SU-DHL-6 (cell line): ENCODE measurements around the gene ANKH.
"Not testable (repeated sequence)": the region's sequence is repeated elsewhere in the genome, so short reads cannot be mapped to it uniquely, and the experiment has no call there.

Experiments
- H2AFZ ChIP-seq: fragments of 200-600 bp; sonication (generic); 2 replicates; pipeline ENCODE4 v1.6.1; 2014; ENCODE audit warnings: low read depth, mild to moderate bottlenecking, moderate library complexity, mixed read lengths, antibody characterized with exemption, low read length; ENCODE audit not compliant: severe bottlenecking
- H3F3A ChIP-seq: fragments of 200-600 bp; shearing (Covaris generic); 2 replicates; pipeline ENCODE4 v1.6.0; 2016; ENCODE audit warnings: antibody characterized with exemption, mild to moderate bottlenecking; ENCODE audit not compliant: insufficient read depth
- H3K27ac ChIP-seq: fragments of 200-600 bp; sonication (generic); 2 replicates; pipeline ENCODE4 v1.5.1; 2016; ENCODE audit warnings: low read depth, mild to moderate bottlenecking, low read length, moderate library complexity, mixed read lengths
- H3K27me3 ChIP-seq: fragments of 200-600 bp; sonication (generic), shearing (Covaris generic); 2 replicates; pipeline ENCODE4 v1.6.0; 2014; ENCODE audit warnings: mild to moderate bottlenecking, low read length
- H3K36me3 ChIP-seq: fragments of 200-600 bp; sonication (generic); 2 replicates; pipeline ENCODE4 v1.6.1; 2014; ENCODE audit warnings: mild to moderate bottlenecking, low read length, mixed read lengths
- H3K4me2 ChIP-seq: fragments of 300-600, 200-600 bp; shearing (Covaris generic), sonication (generic); 2 replicates; pipeline ENCODE4 v1.6.0; 2014; ENCODE audit warnings: low read length, low read depth, mild to moderate bottlenecking; ENCODE audit not compliant: poor library complexity, severe bottlenecking
- H3K4me3 ChIP-seq: fragments of 200-600 bp; sonication (generic); 2 replicates; pipeline ENCODE4 v1.5.1; 2014; ENCODE audit warnings: antibody characterized with exemption, low read length, mild to moderate bottlenecking, mixed read lengths; ENCODE audit not compliant: insufficient read depth, poor library complexity, severe bottlenecking
- H3K79me2 ChIP-seq: fragments of 200-600 bp; sonication (generic); 2 replicates; pipeline ENCODE4 v1.6.1; 2014; ENCODE audit warnings: mild to moderate bottlenecking, low read length, moderate library complexity; ENCODE audit not compliant: insufficient read depth
- H3K9ac ChIP-seq: fragments of 200-600 bp; sonication (generic); 2 replicates; pipeline ENCODE4 v1.7.0; 2014; ENCODE audit warnings: mild to moderate bottlenecking, low read length
- H3K9me2 ChIP-seq: fragments of 200-600 bp; sonication (generic); replicated peaks from 2 replicates; pipeline ENCODE4 v1.6.1; 2014; ENCODE audit warnings: low read length; ENCODE audit not compliant: insufficient read depth
- H3K9me3 ChIP-seq: fragments of 200-600 bp; sonication (generic); 2 replicates; pipeline ENCODE4 v1.6.1; 2014; ENCODE audit warnings: low read length, mixed read lengths; ENCODE audit not compliant: insufficient read depth
- H4K20me1 ChIP-seq: fragments of 200-600 bp; sonication (generic); 2 replicates; pipeline ENCODE4 v1.6.1; 2014; ENCODE audit warnings: low read depth, mild to moderate bottlenecking, antibody characterized with exemption, low read length, moderate library complexity, mixed read lengths
- EZH2phosphoT487 ChIP-seq: fragments of 200-600 bp; sonication (generic), shearing (Covaris generic); conservative IDR thresholded peaks from 2 replicates; pipeline ENCODE4 v1.6.1; 2018; ENCODE audit warnings: mild to moderate bottlenecking, antibody characterized with exemption, low read length, moderate library complexity, mixed read lengths
- TF ChIP-seq, protein P1 (sequence below): fragments of 200-600 bp; sonication (generic); IDR thresholded peaks from one replicate; pipeline ENCODE4 v1.5.1; 2017; ENCODE audit warnings: antibody characterized with exemption, mild to moderate bottlenecking, low read length, moderate library complexity; ENCODE audit not compliant: insufficient read depth, poor library complexity, severe bottlenecking

ANKH gene

DNA sequence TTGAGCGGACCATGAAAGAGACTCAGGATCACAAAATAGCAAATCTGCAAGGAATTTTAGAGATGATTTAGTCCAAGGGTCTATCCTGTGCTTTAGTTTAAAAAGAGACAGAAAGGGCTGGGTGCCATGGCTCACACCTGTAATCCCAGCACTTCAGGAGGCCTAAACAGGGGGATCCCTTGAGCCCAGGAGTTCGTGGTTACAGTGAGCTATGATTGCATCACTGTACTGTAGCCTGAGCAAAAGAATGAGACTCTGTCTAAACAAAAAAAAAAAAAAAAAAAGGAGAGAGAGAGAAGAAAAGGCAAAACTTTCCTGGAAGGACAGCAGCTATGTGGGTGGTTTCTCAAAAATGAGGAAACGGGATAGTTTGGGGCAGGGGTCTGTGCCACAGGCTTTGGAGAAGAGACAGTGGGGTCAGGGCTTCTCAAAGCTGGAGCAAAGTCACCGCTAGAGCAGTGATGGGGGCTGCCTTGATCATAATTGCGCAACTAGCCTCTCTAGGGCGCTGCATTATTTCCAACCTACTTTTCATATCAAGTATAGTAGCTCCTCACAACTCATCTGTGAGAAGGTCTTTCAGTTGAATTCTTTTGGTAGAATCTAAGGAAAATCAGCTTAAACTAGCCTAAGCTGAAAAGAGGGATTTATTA is 8.5 kb upstream of the ANKH start:
- Histone ChIP-seq H3K4me3 (no peak overlapping the region), H3K9me2 (no peaks in the 10 kb centered on the region), H3K79me2 (no peaks in the 10 kb centered on the region), H3K9me3 (no peaks in the 10 kb centered on the region), H3K36me3 (no peaks in the 10 kb centered on the region), H3F3A (no peaks in the 10 kb centered on the region), H3K27ac (no peak overlapping the region), H4K20me1 (no peaks in the 10 kb centered on the region), H3K27me3 (no peaks in the 10 kb centered on the region), H3K4me2 (no peak overlapping the region), H2AFZ (no peak overlapping the region), H3K9ac (no peak overlapping the region)
- TF ChIP-seq, protein P1, sequence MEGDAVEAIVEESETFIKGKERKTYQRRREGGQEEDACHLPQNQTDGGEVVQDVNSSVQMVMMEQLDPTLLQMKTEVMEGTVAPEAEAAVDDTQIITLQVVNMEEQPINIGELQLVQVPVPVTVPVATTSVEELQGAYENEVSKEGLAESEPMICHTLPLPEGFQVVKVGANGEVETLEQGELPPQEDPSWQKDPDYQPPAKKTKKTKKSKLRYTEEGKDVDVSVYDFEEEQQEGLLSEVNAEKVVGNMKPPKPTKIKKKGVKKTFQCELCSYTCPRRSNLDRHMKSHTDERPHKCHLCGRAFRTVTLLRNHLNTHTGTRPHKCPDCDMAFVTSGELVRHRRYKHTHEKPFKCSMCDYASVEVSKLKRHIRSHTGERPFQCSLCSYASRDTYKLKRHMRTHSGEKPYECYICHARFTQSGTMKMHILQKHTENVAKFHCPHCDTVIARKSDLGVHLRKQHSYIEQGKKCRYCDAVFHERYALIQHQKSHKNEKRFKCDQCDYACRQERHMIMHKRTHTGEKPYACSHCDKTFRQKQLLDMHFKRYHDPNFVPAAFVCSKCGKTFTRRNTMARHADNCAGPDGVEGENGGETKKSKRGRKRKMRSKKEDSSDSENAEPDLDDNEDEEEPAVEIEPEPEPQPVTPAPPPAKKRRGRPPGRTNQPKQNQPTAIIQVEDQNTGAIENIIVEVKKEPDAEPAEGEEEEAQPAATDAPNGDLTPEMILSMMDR, result no peak
- TF ChIP-seq EZH2phosphoT487, result no peak

DNA sequence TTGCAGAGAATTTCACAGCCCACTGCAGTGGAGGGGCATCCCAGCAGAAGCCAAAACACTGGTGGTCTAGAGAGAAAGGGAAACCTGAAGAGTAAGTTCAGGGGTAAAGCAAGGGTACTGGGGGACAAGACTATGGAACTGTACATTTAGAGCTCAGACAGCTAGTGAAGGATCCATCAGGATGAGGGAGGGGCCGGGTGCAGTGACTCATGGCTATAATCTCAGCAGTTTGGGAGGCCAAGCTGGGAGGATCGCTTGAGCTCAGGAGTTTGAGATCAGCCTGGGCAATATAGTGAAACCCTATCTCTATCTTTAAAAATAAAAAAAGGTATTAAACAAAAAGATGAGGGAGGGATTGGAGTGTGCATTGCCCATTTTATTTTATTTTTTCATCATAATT is 7.8 kb upstream of the ANKH start:
- no peaks in the 10 kb centered on the region for H3K36me3 ChIP-seq
- H3K9me2 ChIP-seq, result no peaks in the 10 kb centered on the region
- H3K9ac ChIP-seq, result no peak overlapping the region
- H2AFZ ChIP-seq, result no peak overlapping the region
- H3K27ac ChIP-seq, result no peak overlapping the region
- no peak for TF ChIP-seq EZH2phosphoT487
- TF ChIP-seq, protein P1, result no peak
- no peaks in the 10 kb centered on the region for H3K79me2 ChIP-seq
- no peak overlapping the region for H3K4me2 ChIP-seq
- no peak overlapping the region for H3K4me3 ChIP-seq
- H3K27me3 ChIP-seq, result no peaks in the 10 kb centered on the region
- H3K9me3 ChIP-seq, result no peaks in the 10 kb centered on the region
- no peaks in the 10 kb centered on the region for H4K20me1 ChIP-seq
- H3F3A ChIP-seq, result no peaks in the 10 kb centered on the region

DNA sequence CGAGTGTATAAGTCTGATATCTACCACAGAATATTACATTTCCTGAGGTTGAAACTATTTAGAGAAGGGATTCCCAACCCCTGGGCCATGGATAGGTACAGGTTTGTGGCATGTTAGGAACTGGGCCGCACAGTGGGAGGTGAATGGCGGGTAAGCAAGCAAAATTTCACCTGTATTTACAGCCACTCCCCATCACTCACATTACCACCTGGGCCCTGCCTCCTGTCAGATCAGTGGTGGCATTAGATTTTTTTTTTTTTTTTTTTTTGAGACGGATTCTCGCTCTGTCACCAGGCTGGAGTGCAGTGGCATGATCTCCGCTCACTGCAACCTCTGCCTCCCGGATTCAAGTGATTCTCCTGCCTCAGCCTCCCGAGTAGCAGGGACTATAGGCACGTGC is 6.6 kb upstream of the ANKH start:
- H3K27me3 ChIP-seq, H3K4me3 ChIP-seq, H3K4me2 ChIP-seq, H4K20me1 ChIP-seq, H2AFZ ChIP-seq, H3K9me3 ChIP-seq, H3K36me3 ChIP-seq, H3K27ac ChIP-seq, H3K79me2 ChIP-seq, H3K9me2 ChIP-seq, H3K9ac ChIP-seq, H3F3A ChIP-seq: not testable (repeated sequence)

DNA sequence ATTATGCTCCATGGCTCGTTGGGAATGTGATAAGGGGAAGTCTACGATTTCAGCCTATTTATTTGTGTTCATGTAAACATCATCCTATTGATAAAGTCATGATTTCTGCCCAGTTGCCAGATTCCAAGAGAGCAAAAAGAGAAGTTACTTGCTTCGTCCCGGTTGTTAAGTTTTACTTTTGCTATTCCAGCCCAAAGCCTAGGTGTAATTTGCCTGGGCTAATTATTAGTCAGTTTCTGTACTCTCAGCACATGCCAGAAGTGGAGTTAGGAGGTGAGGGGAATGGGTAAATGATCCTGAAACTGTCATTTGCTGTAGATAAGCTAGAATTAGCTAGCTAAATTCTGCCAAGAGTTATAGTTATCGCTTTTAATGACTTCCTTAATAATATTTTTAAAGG is 4.5 kb upstream of the ANKH start:
- no peak overlapping the region for H3K9ac ChIP-seq
- no peak overlapping the region for H3K27ac ChIP-seq
- H2AFZ ChIP-seq, result no peak overlapping the region
- no peaks in the 10 kb centered on the region for H3K9me2 ChIP-seq
- no peaks in the 10 kb centered on the region for H3K36me3 ChIP-seq
- H3F3A ChIP-seq, result peaks cover 8% of the 10 kb centered on the region; the same call in 1 of the 2 replicates
- no peak overlapping the region for H3K4me3 ChIP-seq
- no peaks in the 10 kb centered on the region for H4K20me1 ChIP-seq
- no peaks in the 10 kb centered on the region for H3K9me3 ChIP-seq
- no peaks in the 10 kb centered on the region for H3K27me3 ChIP-seq
- H3K79me2 ChIP-seq, result peaks cover 3% of the 10 kb centered on the region; the same call in 1 of the 2 replicates
- no peak overlapping the region for H3K4me2 ChIP-seq
- no peak for TF ChIP-seq EZH2phosphoT487
- TF ChIP-seq, protein P1, result no peak
